Ishikawa (cell line): Measurements from ENCODE around the gene MFSD12.

ENCODE experiments used
- CREB1 ChIP-seq: IDR thresholded peaks from 2 replicates; pipeline ENCODE4 v1.6.1; 2012; ENCODE audit warnings: low read depth
- EP300 ChIP-seq: IDR thresholded peaks from 2 replicates; pipeline ENCODE4 v1.6.1; 2012; ENCODE audit warnings: borderline replicate concordance
- FOXM1 ChIP-seq: IDR thresholded peaks from 2 replicates; pipeline ENCODE4 v1.6.1; 2012; ENCODE audit warnings: low read depth, borderline replicate concordance
- RAD21 ChIP-seq: IDR thresholded peaks from 2 replicates; pipeline ENCODE4 v1.6.1; 2012; ENCODE audit warnings: low read depth
- TAF1 ChIP-seq: IDR thresholded peaks from 2 replicates; pipeline ENCODE4 v1.6.1; 2012; ENCODE audit warnings: low read depth, mild to moderate bottlenecking
- TCF12 ChIP-seq: IDR thresholded peaks from 2 replicates; pipeline ENCODE4 v1.6.1; 2012; ENCODE audit warnings: low read depth
- TF ChIP-seq, protein P1 (sequence below): IDR thresholded peaks from 2 replicates; pipeline ENCODE4 v1.6.1; 2012; ENCODE audit warnings: low read depth, mild to moderate bottlenecking
- TF ChIP-seq, protein P2 (sequence below): IDR thresholded peaks from 2 replicates; pipeline ENCODE4 v1.6.1; 2012

DNA sequence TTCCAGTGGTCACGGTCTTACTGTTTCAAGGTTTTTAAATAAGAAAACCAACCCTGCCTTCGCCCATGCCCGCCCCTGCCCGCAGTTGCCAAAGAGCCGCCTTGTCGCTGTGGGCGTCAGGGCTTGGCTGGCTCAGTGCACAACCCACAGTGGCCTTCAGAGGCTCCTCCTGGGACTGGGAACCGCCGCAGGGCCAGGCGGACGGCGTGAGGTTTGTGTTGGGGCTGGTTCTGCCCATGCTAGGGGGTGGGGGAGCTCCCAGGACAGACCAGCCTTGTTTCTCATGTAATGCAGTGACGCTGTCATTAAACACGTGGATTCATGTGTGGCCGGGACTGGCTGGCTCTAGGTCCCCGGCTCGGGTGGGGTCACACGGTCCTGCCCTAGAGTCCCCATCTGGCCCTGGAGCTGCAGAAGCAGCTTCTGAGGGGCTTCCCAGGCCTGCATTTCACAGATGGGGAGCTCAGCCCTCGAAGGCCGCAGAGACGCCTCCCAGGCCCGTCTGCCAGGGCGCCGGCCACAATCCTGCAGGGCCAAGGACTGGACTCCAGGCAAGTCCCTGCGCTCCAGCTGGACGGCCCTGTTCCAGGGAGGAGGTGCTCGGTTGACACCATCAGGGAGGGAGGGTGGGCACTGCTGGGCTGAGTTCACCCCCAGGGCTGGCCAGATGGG lies 20.8 kb downstream of the MFSD12 start:
- TF ChIP-seq, protein P1, sequence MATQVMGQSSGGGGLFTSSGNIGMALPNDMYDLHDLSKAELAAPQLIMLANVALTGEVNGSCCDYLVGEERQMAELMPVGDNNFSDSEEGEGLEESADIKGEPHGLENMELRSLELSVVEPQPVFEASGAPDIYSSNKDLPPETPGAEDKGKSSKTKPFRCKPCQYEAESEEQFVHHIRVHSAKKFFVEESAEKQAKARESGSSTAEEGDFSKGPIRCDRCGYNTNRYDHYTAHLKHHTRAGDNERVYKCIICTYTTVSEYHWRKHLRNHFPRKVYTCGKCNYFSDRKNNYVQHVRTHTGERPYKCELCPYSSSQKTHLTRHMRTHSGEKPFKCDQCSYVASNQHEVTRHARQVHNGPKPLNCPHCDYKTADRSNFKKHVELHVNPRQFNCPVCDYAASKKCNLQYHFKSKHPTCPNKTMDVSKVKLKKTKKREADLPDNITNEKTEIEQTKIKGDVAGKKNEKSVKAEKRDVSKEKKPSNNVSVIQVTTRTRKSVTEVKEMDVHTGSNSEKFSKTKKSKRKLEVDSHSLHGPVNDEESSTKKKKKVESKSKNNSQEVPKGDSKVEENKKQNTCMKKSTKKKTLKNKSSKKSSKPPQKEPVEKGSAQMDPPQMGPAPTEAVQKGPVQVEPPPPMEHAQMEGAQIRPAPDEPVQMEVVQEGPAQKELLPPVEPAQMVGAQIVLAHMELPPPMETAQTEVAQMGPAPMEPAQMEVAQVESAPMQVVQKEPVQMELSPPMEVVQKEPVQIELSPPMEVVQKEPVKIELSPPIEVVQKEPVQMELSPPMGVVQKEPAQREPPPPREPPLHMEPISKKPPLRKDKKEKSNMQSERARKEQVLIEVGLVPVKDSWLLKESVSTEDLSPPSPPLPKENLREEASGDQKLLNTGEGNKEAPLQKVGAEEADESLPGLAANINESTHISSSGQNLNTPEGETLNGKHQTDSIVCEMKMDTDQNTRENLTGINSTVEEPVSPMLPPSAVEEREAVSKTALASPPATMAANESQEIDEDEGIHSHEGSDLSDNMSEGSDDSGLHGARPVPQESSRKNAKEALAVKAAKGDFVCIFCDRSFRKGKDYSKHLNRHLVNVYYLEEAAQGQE, result no peak
- TF ChIP-seq TCF12 (no peak), CREB1 (no peak), FOXM1 (no peak), EP300 (no peak), TAF1 (no peak), RAD21 (no peak)
- TF ChIP-seq, protein P2, sequence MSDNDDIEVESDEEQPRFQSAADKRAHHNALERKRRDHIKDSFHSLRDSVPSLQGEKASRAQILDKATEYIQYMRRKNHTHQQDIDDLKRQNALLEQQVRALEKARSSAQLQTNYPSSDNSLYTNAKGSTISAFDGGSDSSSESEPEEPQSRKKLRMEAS, result no peak
